ENCODE data around the gene NCSTN. TPM values are rescaled to one million over a fixed set of nuclear protein-coding genes. Genes with fewer than 3 reads are reported as not detected.

Gene NCSTN
- total and polyA plus RNA-seq, 9 of the 15 experiments (the other 6 are each of a cell fraction or from before 2014, with no cell fraction given): 21.3 to 91.1 (median 57.9) TPM

- CTCF ChIA-PET (ENCODE audit: low intra/inter-chr PET ratio): interaction anchor here (0.6 kb wide), 1 partner anchor 10 kb away, joined by 3 read pairs; no protein-coding TSS in a partner anchor
- peak overlapping the region; percentile 21; the same call in 1 of the 2 replicates for H3K4me3 ChIP-seq
- in situ Hi-C loops (cut with MboI) (no loop called here), intact Hi-C loops (cut with micrococcal nuclease) (no loop called here)
- H3K27me3 ChIP-seq (ENCODE audit: control insufficient read depth in 2 of 2, insufficient read depth in 2 of 2, low read length in 2 of 2): no peaks in the 10 kb centered on the region
- peak overlapping the region; percentile 44; the same call in 2 of the 3 replicates for H3K27ac ChIP-seq (ENCODE audit: extremely low read depth, low read depth, low read length)
- 17% methylated on average over 4 of the region's 4 CpGs for WGBS (ENCODE audit: insufficient coverage, low coverage, missing lambda C conversion rate)
- FAIRE-seq (peak; percentile 94), DNase-seq (ENCODE audit: extremely low read depth in 1 of 4, low spot score in 3 of 4) (peak; percentile 34 to 79 (median 58)), ATAC-seq (peak; percentile 82)
- H3K36me3 ChIP-seq (ENCODE audit: control insufficient read depth, insufficient read depth, low read length): no peaks in the 10 kb centered on the region
- H3K4me2 ChIP-seq (ENCODE audit: insufficient read depth, low read length): peak overlapping the region; percentile 69
- H3K4me1 ChIP-seq (replicated peaks in 1 of 2; ENCODE audit: control insufficient read depth in 2 of 2, insufficient read depth in 2 of 2, low read length in 2 of 2): peaks cover 22 to 33% of the 10 kb centered on the region in 2 experiments
- H3K9ac ChIP-seq (ENCODE audit: insufficient read depth in 1 of 2, low read depth in 2 of 2, low read length in 2 of 2): peak overlapping the region; percentile 16 to 77; a peak in 2 of 4 replicates
- no peaks in the 10 kb centered on the region; the same call in 1 of the 2 replicates for H4K20me1 ChIP-seq (replicated peaks; ENCODE audit: control insufficient read depth, insufficient read depth, low read length)
- no peaks in the 10 kb centered on the region for H3K9me1 ChIP-seq (ENCODE audit: control insufficient read depth, insufficient read depth, low read length)
- H3K9me3 ChIP-seq (replicated peaks; ENCODE audit: control insufficient read depth, insufficient read depth, low read depth, low read length): no peaks in the 10 kb centered on the region
- POLR2A ChIA-PET: interaction anchor here (0.6 to 1.8 kb wide), 9 partner anchors 10 to 270 kb away, joined by 3 to 21 read pairs (median 5); partner anchors contain the start of gene PEX19
- BruUV-seq (replicated peaks): no TSS peak
- H3K79me2 ChIP-seq (ENCODE audit: control insufficient read depth, insufficient read depth, low read length): no peaks in the 10 kb centered on the region
- H2AFZ ChIP-seq (ENCODE audit: low read depth, low read length): peak overlapping the region; percentile 37
- TF ChIP-seq ZBED1 (IDR thresholded peaks at IDR 0.05) (no peak), ZNF217 (CRISPR knock-in tag; IDR thresholded peaks at IDR 0.05) (no peak), EHMT2 (IDR thresholded peaks at IDR 0.05) (0 out of 2 replicates have a peak, but pooled peaks have one; percentile 26), EP300 (IDR thresholded peaks at IDR 0.05; ENCODE audit: low read length) (peak; percentile 40; the same call in 1 of the 2 replicates), ZNF175 (CRISPR knock-in tag; IDR thresholded peaks at IDR 0.05; ENCODE audit: low read depth) (no peak), RFX1 (IDR thresholded peaks at IDR 0.05) (no peak), POLR2AphosphoS5 (IDR thresholded peaks at IDR 0.05; ENCODE audit: control insufficient read depth, insufficient read depth, low read depth, low read length) (no peak), GTF2F1 (IDR thresholded peaks at IDR 0.05; ENCODE audit: low read depth, low read length) (no peak), ID3 (CRISPR knock-in tag; IDR thresholded peaks at IDR 0.05) (no peak), ID3 (tag; IDR thresholded peaks at IDR 0.05) (no peak), HOXB6 (CRISPR knock-in tag; IDR thresholded peaks at IDR 0.05; ENCODE audit: borderline replicate concordance) (no peak), ZKSCAN3 (CRISPR knock-in tag; IDR thresholded peaks at IDR 0.05) (no peak), HDGF (IDR thresholded peaks at IDR 0.05) (no peak), ZC3H4 (CRISPR knock-in tag; IDR thresholded peaks at IDR 0.05; ENCODE audit: borderline replicate concordance) (no peak), ZNF445 (CRISPR knock-in tag; IDR thresholded peaks at IDR 0.05; ENCODE audit: low read depth) (no peak), XRCC3 (IDR thresholded peaks at IDR 0.05) (no peak), THAP7 (CRISPR knock-in tag; IDR thresholded peaks at IDR 0.05) (no peak), DPF2 (IDR thresholded peaks at IDR 0.05) (0 out of 2 replicates have a peak, but pooled peaks have one; percentile 67), NCOA4 (IDR thresholded peaks at IDR 0.05; ENCODE audit: partially characterized antibody) (no peak)
- TF ChIP-seq, protein P1, sequence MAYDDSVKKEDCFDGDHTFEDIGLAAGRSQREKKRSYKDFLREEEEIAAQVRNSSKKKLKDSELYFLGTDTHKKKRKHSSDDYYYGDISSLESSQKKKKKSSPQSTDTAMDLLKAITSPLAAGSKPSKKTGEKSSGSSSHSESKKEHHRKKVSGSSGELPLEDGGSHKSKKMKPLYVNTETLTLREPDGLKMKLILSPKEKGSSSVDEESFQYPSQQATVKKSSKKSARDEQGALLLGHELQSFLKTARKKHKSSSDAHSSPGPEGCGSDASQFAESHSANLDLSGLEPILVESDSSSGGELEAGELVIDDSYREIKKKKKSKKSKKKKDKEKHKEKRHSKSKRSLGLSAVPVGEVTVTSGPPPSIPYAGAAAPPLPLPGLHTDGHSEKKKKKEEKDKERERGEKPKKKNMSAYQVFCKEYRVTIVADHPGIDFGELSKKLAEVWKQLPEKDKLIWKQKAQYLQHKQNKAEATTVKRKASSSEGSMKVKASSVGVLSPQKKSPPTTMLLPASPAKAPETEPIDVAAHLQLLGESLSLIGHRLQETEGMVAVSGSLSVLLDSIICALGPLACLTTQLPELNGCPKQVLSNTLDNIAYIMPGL (CRISPR knock-in tag; IDR thresholded peaks at IDR 0.05): no peak
- TF ChIP-seq, protein P2, sequence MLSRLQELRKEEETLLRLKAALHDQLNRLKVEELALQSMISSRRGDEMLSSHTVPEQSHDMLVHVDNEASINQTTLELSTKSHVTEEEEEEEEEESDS (CRISPR knock-in tag; IDR thresholded peaks at IDR 0.05): no peak
Measured at GRCh38 chr1:160367934-160368923, 25.0 kb downstream of the NCSTN start.
